ENCODE data around the gene RPL22L1.
"Not testable (repeated sequence)": the region's sequence is repeated elsewhere in the genome, so short reads cannot be mapped to it uniquely, and the experiment has no call there.

Gene RPL22L1

GRCh38 chr3:170869645-170870593 lies at the start of gene RPL22L1:
TSS of gene RPL22L1 (minus strand) at chr3:170870195. CDS start at chr3:170870167, 28 bp downstream.
- peak; percentile 85 for DNase-seq (ENCODE audit: low read depth, low spot score)

GRCh38 chr3:170918715-170919114 lies 48.7 kb upstream of the RPL22L1 start:
- no peak for DNase-seq (ENCODE audit: low read depth, low spot score)

GRCh38 chr3:170914690-170915089 lies 44.7 kb upstream of the RPL22L1 start:
- DNase-seq (ENCODE audit: low read depth, low spot score): no peak

GRCh38 chr3:170914212-170914611 lies 44.2 kb upstream of the RPL22L1 start:
- DNase-seq (ENCODE audit: low read depth, low spot score): no peak

- no peak for DNase-seq (ENCODE audit: low read depth, low spot score)
These were observed 41.1 kb upstream of the RPL22L1 start for GRCh38 chr3:170911051-170911450.

- no peak for DNase-seq (ENCODE audit: low read depth, low spot score)
These were observed 40.5 kb upstream of the RPL22L1 start for GRCh38 chr3:170910542-170910941.

GRCh38 chr3:170909129-170909903 lies 39.3 kb upstream of the RPL22L1 start:
- DNase-seq (ENCODE audit: low read depth, low spot score): no peak

- peak; percentile 92 for DNase-seq (ENCODE audit: low read depth, low spot score)
These were observed 38.5 kb upstream of the RPL22L1 start, which contains the start of gene EIF5A2 for GRCh38 chr3:170908235-170909116. TSS of gene EIF5A2 (minus strand) at chr3:170908637. CDS start at chr3:170907806, 831 bp downstream.

- DNase-seq (ENCODE audit: low read depth, low spot score): no peak
These were observed 37.7 kb upstream of the RPL22L1 start for GRCh38 chr3:170907637-170908234.

- no peak for DNase-seq (ENCODE audit: low read depth, low spot score)
These were observed 35.9 kb upstream of the RPL22L1 start for GRCh38 chr3:170905862-170906261.

GRCh38 chr3:170903123-170903522 lies 33.1 kb upstream of the RPL22L1 start:
- DNase-seq (ENCODE audit: low read depth, low spot score): no peak

GRCh38 chr3:170899455-170899854 lies 29.5 kb upstream of the RPL22L1 start:
- DNase-seq (ENCODE audit: low read depth, low spot score): no peak

GRCh38 chr3:170897978-170898377 lies 28.0 kb upstream of the RPL22L1 start:
- no peak for DNase-seq (ENCODE audit: low read depth, low spot score)

GRCh38 chr3:170897199-170897598 lies 27.2 kb upstream of the RPL22L1 start:
- DNase-seq (ENCODE audit: low read depth, low spot score): not testable (repeated sequence)

- no peak for DNase-seq (ENCODE audit: low read depth, low spot score)
These were observed 26.8 kb upstream of the RPL22L1 start for GRCh38 chr3:170896781-170897180.

- DNase-seq (ENCODE audit: low read depth, low spot score): not testable (repeated sequence)
These were observed 26.3 kb upstream of the RPL22L1 start for GRCh38 chr3:170896333-170896732.

GRCh38 chr3:170893895-170894294 lies 23.9 kb upstream of the RPL22L1 start:
- DNase-seq (ENCODE audit: low read depth, low spot score): no peak

- DNase-seq (ENCODE audit: low read depth, low spot score): no peak
These were observed 19.6 kb upstream of the RPL22L1 start for GRCh38 chr3:170889630-170890029.

- no peak for DNase-seq (ENCODE audit: low read depth, low spot score)
These were observed 19.1 kb upstream of the RPL22L1 start for GRCh38 chr3:170889132-170889531.

GRCh38 chr3:170884109-170884930 lies 14.3 kb upstream of the RPL22L1 start:
- DNase-seq (ENCODE audit: low read depth, low spot score): not testable (repeated sequence)
